NCI-H526 (cell line): ENCODE results near the gene CSNK1G1.
"Not testable (repeated sequence)": the region's sequence is repeated elsewhere in the genome, so short reads cannot be mapped to it uniquely, and the experiment has no call there.

ENCODE experiments used
- DNase-seq, 2 experiments: peaks; one replicate each; lab custom pipeline; 2025; lab: John Stamatoyannopoulos, UW

Gene CSNK1G1

GRCh38 chr15:64355944-64356709 lies at the start of gene CSNK1G1:
Gene CSNK1G1, minus strand, starts transcription at chr15:64356173. Its CDS starts 55,674 bp downstream, at chr15:64300499.
- peak; percentile 94 to 97 for DNase-seq

GRCh38 chr15:64400583-64400982 lies 44.6 kb upstream of the CSNK1G1 start:
- no peak for DNase-seq

- DNase-seq: no peak
Measured at GRCh38 chr15:64398575-64398974, 42.6 kb upstream of the CSNK1G1 start.

- no peak for DNase-seq
Measured at GRCh38 chr15:64396789-64397188, 40.8 kb upstream of the CSNK1G1 start.

- DNase-seq: not testable (repeated sequence)
Measured at GRCh38 chr15:64392471-64392870, 36.5 kb upstream of the CSNK1G1 start.

- DNase-seq: no peak
Measured at GRCh38 chr15:64389036-64389435, 33.1 kb upstream of the CSNK1G1 start.

- DNase-seq: peak; percentile 95 to 96
Measured at GRCh38 chr15:64387562-64388168, 31.7 kb upstream of the CSNK1G1 start, which contains the start of gene TRIP4. Gene TRIP4, plus strand, starts transcription at chr15:64387836. Its CDS starts 28 bp downstream, at chr15:64387864.

- DNase-seq: no peak
Measured at GRCh38 chr15:64386291-64386690, 30.3 kb upstream of the CSNK1G1 start.

- DNase-seq: no peak
Measured at GRCh38 chr15:64383760-64384159, 27.8 kb upstream of the CSNK1G1 start.

GRCh38 chr15:64381000-64381751 lies 25.2 kb upstream of the CSNK1G1 start, which contains the start of gene PCLAF:
Gene PCLAF, minus strand, starts transcription at chr15:64381441. Its CDS starts 70 bp downstream, at chr15:64381371.
- DNase-seq: peak; percentile 95 to 98

GRCh38 chr15:64380130-64380870 lies 24.3 kb upstream of the CSNK1G1 start:
- peak in 1 of 2 experiments; percentile 14 for DNase-seq

GRCh38 chr15:64379216-64379960 lies 23.4 kb upstream of the CSNK1G1 start:
- no peak for DNase-seq

- no peak for DNase-seq
Measured at GRCh38 chr15:64373360-64373759, 17.4 kb upstream of the CSNK1G1 start.

GRCh38 chr15:64371383-64371782 lies 15.4 kb upstream of the CSNK1G1 start:
- DNase-seq: not testable (repeated sequence)

- no peak for DNase-seq
Measured at GRCh38 chr15:64369078-64369607, 13.2 kb upstream of the CSNK1G1 start.

GRCh38 chr15:64361259-64361658 lies 5.3 kb upstream of the CSNK1G1 start:
- DNase-seq: no peak

- no peak for DNase-seq
Measured at GRCh38 chr15:64356710-64357040, 702 bp upstream of the CSNK1G1 start.

GRCh38 chr15:64355348-64355943 lies 527 bp downstream of the CSNK1G1 start:
- peak; percentile 8 to 43 for DNase-seq

- DNase-seq: no peak
Measured at GRCh38 chr15:64354688-64355344, 1.2 kb downstream of the CSNK1G1 start.

- no peak for DNase-seq
Measured at GRCh38 chr15:64351265-64351664, 4.7 kb downstream of the CSNK1G1 start.
